MM.1S (cell line): ENCODE data around the gene APAF1.

Source experiments
- EZH2 ChIP-seq: fragments of 300-600 bp; sonication (generic); optimal IDR thresholded peaks from 2 replicates; pipeline ENCODE3; 2017; ENCODE audit warnings: low read depth, mild to moderate bottlenecking, antibody characterized with exemption, low read length, mixed read lengths
- EZH2phosphoT487 ChIP-seq: fragments of 300-600 bp; sonication (generic); IDR thresholded peaks from 2 replicates; pipeline ENCODE4 v1.6.1; 2018; ENCODE audit warnings: antibody characterized with exemption, low read length
- TF ChIP-seq, protein P1 (sequence below): fragments of 300-600 bp; sonication (generic); IDR thresholded peaks from 2 replicates; pipeline ENCODE4 v1.5.1; 2016; ENCODE audit warnings: antibody characterized with exemption, low read length, mixed read lengths

DNA sequence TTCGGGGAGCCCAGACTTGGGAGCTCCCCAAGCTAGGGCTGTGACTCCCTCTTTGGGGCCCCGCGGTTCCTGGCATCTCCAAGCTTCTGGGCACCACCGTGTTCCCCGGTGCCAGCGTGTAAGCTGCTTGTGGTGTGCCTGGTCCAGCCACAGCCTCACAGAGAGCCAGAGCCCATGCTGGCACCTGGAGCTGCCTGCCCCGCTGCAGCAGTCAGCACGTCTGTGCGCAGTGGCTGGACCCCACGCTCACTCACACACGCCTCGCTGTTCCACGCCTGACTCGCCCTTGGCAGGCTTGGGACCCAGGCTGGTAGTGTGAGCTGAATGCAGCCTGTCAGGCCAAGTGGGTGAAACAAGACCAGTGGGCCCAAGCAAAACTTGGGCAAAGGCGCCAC is 34.5 kb downstream of the APAF1 start:
- TF ChIP-seq, protein P1, sequence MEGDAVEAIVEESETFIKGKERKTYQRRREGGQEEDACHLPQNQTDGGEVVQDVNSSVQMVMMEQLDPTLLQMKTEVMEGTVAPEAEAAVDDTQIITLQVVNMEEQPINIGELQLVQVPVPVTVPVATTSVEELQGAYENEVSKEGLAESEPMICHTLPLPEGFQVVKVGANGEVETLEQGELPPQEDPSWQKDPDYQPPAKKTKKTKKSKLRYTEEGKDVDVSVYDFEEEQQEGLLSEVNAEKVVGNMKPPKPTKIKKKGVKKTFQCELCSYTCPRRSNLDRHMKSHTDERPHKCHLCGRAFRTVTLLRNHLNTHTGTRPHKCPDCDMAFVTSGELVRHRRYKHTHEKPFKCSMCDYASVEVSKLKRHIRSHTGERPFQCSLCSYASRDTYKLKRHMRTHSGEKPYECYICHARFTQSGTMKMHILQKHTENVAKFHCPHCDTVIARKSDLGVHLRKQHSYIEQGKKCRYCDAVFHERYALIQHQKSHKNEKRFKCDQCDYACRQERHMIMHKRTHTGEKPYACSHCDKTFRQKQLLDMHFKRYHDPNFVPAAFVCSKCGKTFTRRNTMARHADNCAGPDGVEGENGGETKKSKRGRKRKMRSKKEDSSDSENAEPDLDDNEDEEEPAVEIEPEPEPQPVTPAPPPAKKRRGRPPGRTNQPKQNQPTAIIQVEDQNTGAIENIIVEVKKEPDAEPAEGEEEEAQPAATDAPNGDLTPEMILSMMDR, result no peak
- TF ChIP-seq EZH2phosphoT487, result no peak
- TF ChIP-seq EZH2, result no peak
